Measurements from ENCODE around the gene SYDE2.
"Not testable (repeated sequence)": the region's sequence is repeated elsewhere in the genome, so short reads cannot be mapped to it uniquely, and the experiment has no call there.

The SYDE2 gene

GRCh38 chr1:85216697-85217096, 15.9 kb upstream of the SYDE2 start:
- DNase-seq: no peak

- no peak for DNase-seq
These were observed 13.8 kb upstream of the SYDE2 start for GRCh38 chr1:85214654-85215053.

GRCh38 chr1:85208488-85208887, 7.7 kb upstream of the SYDE2 start:
- no peak for DNase-seq

DNA sequence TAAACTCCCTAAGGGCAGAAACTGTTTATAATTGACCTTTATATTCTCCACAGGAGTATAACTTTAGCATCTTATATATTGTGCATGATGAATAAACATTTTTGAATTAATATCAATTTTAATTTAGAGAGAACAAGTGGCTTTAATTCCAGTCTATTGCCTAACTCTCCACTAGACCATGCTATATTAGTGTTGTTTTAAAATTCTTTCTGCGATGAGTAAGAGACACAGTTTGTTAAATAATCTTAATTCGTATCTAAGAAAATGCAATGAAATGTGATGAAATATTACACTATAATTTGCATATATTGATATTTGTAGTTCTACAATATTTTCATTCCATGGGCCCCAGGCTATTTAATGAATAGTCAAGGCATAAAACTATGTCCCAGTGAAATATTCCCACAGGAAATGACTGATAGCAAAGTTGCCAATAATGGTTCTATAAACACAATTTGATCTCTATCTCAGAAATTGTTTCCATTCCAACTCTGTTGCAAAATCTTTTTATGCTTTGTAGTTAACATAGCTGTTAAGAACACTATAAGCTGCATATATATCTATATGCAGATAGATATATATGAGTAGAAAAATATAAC, 2.9 kb upstream of the SYDE2 start:
- no peak for DNase-seq

- DNase-seq: no peak
These were observed 2.0 kb upstream of the SYDE2 start for GRCh38 chr1:85202864-85203255.

- DNase-seq: no peak
These were observed 1.5 kb upstream of the SYDE2 start for GRCh38 chr1:85202092-85202863.

GRCh38 chr1:85201340-85202091, 700 bp upstream of the SYDE2 start:
- peak; percentile 11 to 65 (median 34) for DNase-seq

GRCh38 chr1:85199667-85200462, 951 bp downstream of the SYDE2 start:
- peak in 1 of 4 experiments; percentile 10 for DNase-seq

DNA sequence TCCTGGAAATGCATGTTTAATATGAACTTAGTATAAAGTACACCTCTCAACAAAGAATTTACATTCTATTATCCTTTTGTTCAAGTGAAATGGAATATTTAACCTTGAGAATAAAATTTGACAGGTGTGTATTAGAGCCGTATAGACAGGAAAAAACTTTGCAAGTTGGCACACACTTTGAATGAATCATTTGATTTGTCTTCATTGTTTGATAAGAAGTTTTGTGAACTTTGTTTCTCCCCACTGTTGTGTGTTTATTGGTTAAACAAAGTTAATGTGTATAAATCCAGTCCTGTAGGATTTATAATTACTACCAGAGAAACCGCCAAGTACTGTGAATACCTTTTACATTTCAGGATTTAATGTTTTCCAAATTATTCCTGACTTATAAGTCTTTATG, 2.0 kb downstream of the SYDE2 start:
- DNase-seq: no peak

DNA sequence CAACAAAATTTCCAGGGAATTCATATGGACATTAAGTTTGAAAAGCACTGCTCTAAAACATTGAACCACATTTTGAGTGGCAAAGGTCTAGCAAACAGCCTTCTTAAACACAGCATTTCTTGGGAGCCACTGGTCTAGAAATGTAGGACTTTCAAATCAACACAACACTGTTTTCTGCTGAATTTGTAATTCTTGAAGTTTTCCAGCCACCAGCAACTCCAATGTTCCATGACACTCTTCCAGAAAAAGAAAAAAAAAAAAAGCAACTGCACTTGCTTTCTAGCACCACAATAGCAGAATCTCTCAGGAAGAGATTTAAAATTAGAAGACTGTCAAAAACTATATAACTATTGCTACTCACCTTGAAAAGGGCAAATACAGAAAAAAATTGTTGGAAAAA, 4.5 kb downstream of the SYDE2 start:
- no peak for DNase-seq

- no peak for DNase-seq
These were observed 5.1 kb downstream of the SYDE2 start for GRCh38 chr1:85195703-85196102.

DNA sequence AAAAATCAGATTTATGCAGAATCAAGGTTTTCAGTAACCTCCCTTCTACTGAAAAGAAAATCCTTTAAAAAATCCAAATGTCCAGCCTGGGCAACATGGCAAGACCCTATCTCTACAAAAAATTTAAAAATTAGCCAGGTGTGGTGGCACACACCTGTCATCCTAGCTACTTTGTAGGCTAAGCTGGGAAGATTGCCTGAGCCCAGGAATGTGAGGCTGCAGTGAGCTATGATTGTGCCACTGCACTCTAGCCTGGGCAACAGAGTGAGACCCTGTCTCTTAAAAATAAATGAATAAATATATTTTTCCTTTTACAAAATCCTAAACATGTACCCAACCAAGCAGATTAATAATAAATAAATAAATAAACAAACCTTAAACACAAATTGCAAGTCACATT, 8.7 kb downstream of the SYDE2 start:
- not testable (repeated sequence) for DNase-seq

DNA sequence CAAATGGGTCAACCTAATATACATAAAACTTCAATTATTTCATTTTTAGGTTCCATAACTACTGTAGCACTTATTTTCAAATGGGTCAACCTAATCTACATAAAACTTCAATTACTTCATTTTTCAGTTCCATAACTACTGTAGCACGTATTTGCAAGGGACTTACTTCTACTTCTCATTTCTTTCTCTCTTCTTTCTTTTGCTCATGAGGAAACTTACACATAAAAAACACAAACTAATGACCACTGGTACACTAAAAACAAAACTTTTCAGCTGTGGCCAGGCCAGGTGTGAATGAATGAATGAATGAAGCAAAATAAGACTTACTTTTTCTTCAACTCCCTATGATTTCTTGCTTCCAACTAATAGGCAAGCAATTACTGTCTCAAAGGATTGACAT, 11.7 kb downstream of the SYDE2 start:
- DNase-seq: no peak

DNA sequence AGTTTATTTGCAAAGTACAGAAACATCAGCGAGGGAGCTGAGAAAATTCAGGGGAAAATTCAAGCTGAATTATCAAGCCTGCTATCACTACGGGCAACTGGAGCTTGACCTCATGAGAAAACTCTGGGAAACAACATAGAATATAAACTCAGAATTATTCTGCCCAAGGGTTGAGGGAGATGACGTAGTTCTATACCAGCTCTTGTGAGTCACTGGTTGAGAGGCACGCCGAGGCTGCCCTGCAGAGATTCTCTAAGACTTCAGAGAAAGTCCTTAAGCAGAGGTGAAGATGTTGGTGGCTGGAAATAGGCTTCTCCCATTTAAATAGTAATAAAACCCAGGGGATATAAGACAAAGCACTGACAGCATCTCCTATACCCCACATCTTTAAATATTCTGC, 12.3 kb downstream of the SYDE2 start:
- DNase-seq: no peak

GRCh38 chr1:85187021-85187420, 13.8 kb downstream of the SYDE2 start:
- DNase-seq: not testable (repeated sequence)

- DNase-seq: no peak
These were observed 16.6 kb downstream of the SYDE2 start for GRCh38 chr1:85184245-85184644.

DNA sequence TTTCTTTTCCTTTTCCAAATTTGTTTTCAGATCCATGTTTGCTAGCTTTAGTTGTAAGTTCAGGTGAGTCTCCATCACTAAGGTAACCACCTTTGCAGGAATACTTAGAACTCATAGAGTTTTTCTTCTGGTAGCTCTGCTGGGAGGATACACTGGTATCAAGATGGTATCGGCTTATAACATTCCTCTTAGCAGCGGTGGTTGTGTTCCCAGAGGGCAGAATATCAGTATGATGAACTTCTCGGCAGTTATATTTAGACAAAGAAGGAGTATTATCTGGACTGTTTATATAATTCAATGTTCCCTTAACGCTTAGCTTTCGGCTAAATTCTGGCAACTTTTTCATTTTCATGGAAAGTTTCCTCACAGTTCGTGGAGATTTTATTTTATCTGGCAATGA, 18.1 kb downstream of the SYDE2 start:
- no peak for DNase-seq

- no peak for DNase-seq
These were observed 19.9 kb downstream of the SYDE2 start for GRCh38 chr1:85180869-85181268.

DNA sequence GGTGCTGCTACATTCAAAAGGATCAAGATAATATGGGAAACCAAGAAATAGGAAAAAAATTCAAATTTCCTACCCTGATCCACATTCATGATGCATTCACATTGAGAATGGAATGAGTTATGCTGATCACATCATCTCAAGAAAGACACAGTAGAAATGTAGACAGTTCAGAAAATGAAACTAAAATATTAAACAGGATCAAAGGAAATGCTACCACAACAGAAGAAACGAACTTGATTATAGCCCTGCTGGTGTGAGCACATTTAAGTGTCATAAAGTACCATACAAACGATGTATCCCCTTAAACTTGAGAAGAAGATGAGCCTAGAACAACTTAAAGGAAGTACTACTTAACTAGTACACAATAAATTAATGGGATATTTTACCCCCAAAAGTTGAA, 21.3 kb downstream of the SYDE2 start:
- no peak for DNase-seq

- no peak for DNase-seq
These were observed 22.4 kb downstream of the SYDE2 start for GRCh38 chr1:85178396-85178795.

GRCh38 chr1:85174503-85174902, 26.3 kb downstream of the SYDE2 start:
- DNase-seq: no peak

- DNase-seq: no peak
These were observed 28.0 kb downstream of the SYDE2 start for GRCh38 chr1:85172684-85173337.

- DNase-seq: no peak
These were observed 29.1 kb downstream of the SYDE2 start for GRCh38 chr1:85171721-85172120.

Data from activated CD4-positive, CD25-positive, alpha-beta regulatory T cell (primary cell).